ENCODE results near the gene FOXF2.

Gene FOXF2

DNA sequence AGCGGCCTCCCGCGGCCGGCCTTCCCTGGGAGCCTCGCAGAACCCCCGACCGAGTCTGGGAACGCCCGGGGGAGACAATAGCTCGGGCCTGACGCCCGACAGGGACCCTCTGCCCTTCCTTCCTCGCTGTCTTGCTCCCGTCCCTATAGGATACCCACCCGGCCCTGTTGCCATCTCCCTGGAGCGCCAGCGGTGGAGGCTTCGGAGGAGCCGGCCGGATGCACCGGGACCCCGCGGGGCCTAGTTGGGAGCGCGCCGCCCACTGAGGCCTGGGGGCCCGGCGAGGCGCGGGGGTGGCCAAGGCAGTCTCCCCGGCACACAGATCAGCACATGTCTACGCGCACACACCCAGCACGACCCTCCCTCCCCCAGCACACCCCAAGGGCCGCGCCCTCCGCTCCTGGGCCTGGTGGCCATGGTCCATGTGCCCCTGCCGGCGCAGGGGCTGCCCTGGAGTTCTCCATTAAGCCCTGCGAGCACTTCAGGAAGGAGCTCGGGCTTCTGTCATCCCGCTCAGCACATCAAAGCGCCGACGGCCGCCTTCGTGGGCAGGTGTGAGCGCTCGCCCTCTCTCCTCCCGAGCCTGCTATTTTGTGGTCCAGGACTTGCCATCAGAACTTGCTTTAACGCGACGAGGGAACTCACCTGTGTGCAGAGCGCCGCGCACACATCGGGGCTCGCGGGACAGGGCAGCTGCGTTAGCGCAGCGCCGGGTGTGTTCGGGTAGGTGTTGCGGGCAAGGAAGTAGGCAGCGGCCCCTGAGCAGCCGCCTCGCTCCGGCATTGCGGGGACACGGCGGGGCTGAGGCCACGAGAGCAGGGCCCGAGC lies 3.7 kb downstream of the FOXF2 start:
- Histone ChIP-seq H3K4me3 (peak overlapping the region; percentile 47), H3K27ac (no peak overlapping the region)
- TF ChIP-seq, protein P1, sequence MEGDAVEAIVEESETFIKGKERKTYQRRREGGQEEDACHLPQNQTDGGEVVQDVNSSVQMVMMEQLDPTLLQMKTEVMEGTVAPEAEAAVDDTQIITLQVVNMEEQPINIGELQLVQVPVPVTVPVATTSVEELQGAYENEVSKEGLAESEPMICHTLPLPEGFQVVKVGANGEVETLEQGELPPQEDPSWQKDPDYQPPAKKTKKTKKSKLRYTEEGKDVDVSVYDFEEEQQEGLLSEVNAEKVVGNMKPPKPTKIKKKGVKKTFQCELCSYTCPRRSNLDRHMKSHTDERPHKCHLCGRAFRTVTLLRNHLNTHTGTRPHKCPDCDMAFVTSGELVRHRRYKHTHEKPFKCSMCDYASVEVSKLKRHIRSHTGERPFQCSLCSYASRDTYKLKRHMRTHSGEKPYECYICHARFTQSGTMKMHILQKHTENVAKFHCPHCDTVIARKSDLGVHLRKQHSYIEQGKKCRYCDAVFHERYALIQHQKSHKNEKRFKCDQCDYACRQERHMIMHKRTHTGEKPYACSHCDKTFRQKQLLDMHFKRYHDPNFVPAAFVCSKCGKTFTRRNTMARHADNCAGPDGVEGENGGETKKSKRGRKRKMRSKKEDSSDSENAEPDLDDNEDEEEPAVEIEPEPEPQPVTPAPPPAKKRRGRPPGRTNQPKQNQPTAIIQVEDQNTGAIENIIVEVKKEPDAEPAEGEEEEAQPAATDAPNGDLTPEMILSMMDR (IDR thresholded peaks at IDR 0.05) = no peak
- DNase-seq (ENCODE audit: low spot score) = no peak

GRCh38 chr6:1393641-1394283 lies 4.4 kb downstream of the FOXF2 start:
- TF ChIP-seq, protein P1 (IDR thresholded peaks at IDR 0.05) = no peak
- peak overlapping the region; percentile 47 for H3K4me3 ChIP-seq
- DNase-seq (ENCODE audit: low spot score) = no peak
- H3K27ac ChIP-seq = no peak overlapping the region

DNA sequence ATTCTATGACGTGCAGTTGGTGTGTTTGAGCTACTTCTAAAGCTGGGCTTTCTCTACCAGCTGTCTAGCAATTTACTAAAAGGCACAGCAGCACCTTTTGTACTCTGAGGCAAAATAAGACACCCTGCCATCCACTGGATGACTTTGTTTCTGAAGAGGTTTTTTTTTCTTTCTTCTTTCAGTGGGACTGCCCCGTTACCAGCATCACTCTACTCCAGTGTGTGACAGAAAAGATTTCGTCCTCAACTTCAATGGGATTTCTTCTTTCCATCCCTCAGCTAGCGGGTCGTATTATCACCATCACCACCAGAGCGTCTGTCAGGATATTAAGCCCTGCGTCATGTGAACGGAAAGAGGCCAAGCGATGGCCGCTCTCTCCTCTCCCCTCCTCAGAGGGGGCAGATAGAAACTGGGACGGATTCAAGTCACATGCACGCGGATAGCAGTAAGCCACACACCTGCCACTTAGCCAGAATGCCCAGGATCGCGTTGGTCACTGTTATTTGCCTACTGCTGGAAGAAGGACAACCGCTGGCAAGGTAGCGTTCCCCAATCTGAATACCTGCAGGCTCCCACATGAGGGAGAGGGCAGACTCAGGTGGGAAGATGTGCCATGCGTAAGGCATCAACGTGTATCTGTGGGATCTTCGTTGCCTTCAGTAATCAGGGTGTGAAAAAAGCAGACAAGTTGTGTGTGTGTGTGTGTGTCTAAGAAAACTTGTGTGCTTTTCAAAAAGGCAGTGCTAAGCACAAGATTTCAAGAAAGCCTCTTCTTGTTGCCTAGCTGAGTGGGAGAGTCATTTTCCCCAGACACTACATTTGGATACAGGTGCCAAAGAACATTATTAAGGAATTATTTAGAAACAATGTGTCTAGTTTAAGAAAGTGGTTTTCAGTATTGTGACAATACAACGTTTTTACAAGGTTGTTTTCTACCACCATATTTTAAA lies 5.4 kb downstream of the FOXF2 start:
- H3K27ac ChIP-seq = no peak overlapping the region
- no peak overlapping the region for H3K4me3 ChIP-seq
- no peak for DNase-seq (ENCODE audit: low spot score)
- TF ChIP-seq, protein P1 (IDR thresholded peaks at IDR 0.05) = no peak

- Histone ChIP-seq H3K27ac (no peak overlapping the region), H3K4me3 (no peak overlapping the region)
- DNase-seq (ENCODE audit: low spot score) = no peak
- TF ChIP-seq, protein P1 (IDR thresholded peaks at IDR 0.05) = no peak
Measured at GRCh38 chr6:1395506-1395905, 6.1 kb downstream of the FOXF2 start.

DNA sequence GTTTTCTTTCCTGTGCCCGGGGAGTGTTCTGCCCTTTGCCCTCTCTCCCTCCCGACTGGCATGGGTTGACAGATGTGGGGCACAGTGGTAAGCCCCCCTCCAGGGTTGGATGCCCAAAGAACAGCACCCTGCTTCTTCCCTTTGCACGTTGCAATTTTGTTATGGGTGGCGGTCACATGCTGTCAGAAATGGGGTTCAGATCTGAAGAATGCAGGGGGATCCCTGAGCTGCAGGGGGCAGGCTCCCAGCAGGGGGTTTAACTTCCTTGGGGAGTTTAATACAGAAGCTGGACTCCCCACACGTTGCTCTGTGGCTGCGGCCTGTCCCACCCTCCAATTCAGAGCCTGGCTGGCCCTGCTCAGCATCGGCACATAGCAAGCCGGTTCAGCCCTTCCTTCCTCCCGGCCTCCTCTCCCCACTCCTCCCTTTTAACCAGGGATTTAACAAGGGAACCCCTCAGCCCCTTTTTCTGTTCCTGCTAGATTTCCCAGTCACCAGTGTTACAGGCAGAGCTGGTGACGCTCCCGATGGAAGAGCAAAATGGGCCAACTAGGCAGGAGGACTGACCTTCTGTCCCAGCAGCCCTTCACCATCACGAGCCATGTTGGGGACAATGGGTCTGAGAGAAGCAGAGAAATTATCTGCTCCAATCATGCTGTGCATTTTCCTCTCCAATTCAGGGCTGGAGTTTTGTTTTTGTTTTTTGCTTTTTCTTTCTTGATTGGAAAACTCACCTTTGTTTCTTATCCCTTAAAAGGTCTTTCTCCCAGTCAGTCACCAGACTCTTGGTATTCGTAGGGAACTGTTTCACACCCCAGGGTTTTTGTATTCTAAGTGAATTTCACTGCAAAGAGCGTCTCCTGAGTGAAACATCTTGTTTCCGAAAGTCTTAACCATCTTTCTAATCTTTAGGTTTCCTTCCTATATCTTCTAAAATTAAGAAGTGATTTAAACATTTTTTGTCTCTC lies 6.8 kb downstream of the FOXF2 start:
- DNase-seq (ENCODE audit: low spot score) = no peak
- Histone ChIP-seq H3K27ac (no peak overlapping the region), H3K4me3 (no peak overlapping the region)
- TF ChIP-seq, protein P1 (IDR thresholded peaks at IDR 0.05) = no peak

All from coronary artery (tissue), 2 donors.